GM21447 (cell line): ENCODE results near the gene TMEM69.
"Not testable (repeated sequence)": the region's sequence is repeated elsewhere in the genome, so short reads cannot be mapped to it uniquely, and the experiment has no call there.

ENCODE experiments used
- ATAC-seq: cut with Tn5 transposase; IDR thresholded peaks from one replicate; pipeline ENCODE4 v1.9.1; 2021; ENCODE audit not compliant: unreplicated experiment

TMEM69 gene

DNA sequence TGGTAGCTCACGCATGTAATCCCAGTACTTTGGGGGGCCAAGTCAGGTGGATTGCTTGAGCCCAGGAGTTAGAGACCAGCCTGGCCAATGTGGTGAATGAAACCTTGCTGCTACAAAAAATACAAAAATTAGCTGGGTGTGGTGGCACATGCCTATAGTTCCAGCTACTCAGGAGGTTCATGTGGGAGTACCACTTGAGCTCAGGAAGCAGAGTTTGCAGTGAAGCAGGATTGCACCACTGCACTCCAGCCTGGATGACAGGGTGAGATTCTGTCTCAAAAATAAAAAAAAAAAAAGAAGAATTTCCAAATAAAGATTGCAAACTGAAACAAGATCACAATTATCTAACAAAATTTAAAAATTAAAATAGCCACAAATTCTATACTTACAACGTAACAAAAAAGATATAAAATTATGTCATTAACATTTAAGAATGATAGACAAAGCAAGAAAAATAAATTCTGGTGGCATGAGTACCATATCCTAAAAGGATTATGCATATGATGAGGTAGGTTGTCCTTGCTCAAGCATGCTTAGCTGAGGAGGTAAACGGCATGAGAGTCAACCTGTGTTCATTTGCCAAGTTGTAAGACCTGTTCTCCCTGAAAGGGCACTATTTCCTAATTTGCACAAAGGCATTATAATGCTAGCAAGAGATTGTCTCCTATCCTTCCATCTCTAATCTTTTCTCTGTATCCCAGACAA is 42.2 kb downstream of the TMEM69 start:
- ATAC-seq = no peak

DNA sequence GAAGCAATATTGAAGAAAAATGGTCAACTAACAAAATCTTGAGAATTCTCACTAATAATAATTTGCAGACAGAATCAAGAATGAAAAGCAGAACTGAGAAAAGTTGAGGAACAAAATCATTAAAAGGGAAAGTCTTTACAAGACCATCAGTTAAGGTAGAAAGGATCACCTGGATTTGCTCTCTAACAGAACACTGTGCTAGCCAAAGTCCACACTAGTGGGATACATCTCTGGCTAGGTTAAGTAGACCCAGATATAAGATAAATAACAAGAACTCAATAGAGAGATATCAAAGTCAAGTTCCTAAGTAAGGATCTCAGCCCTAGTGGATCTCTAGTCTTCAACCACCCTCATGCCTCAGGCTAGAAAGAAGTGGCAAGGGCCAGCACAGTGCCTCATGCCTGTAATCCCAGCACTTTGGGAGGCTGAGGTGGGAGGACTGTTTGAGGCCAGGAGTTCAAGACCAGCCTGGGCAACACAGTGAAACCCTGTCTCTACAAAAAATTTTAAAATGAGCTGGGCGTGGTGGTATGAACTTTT is 42.9 kb downstream of the TMEM69 start:
- no peak for ATAC-seq

DNA sequence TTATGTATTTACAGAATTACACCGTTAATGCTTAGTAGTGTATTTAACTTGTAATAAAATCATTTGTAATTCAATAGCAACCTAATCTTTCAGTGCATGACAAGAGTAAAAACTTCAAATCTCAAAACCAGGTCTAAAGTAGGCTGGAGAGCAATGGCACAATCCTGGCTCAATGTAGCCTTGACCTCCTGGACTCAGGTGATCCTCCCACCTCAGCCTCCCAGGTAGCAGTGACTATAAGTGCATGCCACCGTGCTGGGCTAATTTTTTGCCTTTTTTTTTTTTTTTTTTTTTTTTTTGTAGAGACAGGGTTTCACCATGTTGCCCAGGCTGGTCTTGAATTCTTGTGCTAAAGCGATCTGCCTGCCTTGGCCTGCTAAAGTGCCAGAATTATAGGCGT is 51.2 kb downstream of the TMEM69 start:
- no peak for ATAC-seq

DNA sequence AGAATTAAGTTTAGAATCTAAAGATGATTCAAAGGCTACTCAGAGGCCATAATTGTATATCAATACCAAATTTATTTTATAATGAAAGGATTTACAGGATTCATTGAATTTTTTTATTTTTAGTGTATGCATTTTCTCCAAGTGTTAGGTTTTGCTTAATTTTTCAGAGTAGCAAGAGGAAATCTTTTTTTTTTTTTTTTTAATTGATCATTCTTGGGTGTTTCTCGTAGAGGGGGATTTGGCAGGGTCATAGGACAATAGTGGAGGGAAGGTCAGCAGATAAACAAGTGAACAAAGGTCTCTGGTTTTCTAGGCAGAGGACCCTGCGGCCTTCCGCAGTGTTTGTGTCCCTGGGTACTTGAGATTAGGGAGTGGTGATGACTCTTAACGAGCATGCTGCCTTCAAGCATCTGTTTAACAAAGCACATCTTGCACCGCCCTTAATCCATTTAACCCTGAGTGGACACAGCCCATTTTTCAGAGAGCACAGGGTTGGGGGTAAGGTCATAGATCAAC is 51.7 kb downstream of the TMEM69 start:
- ATAC-seq = not testable (repeated sequence)
